NOMO-1 treated with dmso at 0.1 percent for 144 hours (cell line): Measurements from ENCODE around the gene ACAA2.
"Not testable (repeated sequence)": the region's sequence is repeated elsewhere in the genome, so short reads cannot be mapped to it uniquely, and the experiment has no call there.

ENCODE experiments used
- DNase-seq: peaks from one replicate; lab custom pipeline; 2025; ENCODE audit not compliant: unreplicated experiment; lab: John Stamatoyannopoulos, UW

ACAA2 gene

GRCh38 chr18:49813069-49813318 lies 339 bp downstream of the ACAA2 start:
- DNase-seq: no peak

DNA sequence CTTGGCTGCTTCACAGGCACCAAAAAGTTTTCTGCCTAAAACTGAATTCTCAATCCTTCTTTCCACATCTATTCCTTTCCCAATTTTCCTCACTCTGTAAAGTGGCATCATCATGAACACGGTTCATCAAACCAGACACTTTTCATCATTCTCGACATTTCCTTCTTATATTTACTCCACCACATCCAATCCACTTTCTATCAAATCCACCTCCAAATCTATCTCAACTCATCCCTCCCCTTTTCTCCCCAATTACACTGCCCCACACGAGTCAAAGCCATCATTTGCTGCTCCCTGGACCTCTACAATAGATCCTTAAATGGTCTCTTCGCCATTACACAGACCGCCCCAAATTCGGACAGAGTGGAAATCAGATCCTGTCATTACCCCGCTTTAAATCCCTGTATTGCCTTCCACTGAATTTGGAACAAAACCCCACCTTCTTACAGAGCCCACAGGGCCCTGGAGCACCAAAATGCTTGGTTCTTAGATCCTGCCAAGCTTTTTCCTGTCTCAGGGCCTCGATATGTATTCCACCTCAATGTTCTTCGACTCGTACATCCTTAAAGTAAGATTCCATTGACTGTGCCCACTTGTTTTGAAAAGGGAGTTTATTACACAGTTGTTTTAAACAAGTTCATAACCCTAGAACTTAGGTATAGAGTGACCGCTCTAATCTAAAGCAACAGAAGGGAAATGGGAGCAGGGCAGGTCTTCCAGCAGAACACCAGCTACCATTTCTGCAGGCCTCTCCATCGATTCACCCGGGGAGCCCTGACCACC lies 856 bp downstream of the ACAA2 start:
- DNase-seq: no peak

GRCh38 chr18:49811151-49811938 lies 2.0 kb downstream of the ACAA2 start:
- no peak for DNase-seq

DNA sequence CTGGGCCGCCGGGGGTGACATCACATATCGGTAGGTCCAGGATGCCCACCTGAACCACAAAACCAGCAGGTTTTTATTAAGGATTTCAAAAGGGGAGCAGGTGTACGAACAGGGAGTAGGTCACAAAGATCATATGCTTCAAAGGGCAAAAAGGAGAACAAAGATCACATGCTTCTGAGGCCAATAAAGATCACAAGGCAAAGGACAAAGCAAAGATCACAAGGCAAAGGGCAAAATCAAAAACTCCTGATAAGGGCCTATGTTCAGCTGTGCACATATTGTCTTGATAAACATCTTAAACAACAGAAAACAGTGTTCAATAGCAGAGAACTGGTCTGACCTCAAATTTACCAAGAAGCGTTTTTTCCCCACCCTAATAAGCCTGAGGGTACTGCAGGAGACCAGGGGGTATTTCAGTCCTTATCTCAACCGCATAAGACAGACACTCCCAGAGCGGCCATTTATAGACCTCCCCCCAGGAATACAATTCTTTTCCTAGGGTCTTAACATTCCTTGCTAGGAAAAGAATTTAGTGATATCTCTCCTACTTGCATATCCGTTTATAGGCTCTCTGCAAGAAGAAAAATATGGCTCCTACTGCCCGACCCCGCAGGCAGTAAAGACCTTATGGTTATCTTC lies 4.7 kb downstream of the ACAA2 start:
- DNase-seq: not testable (repeated sequence)

- no peak for DNase-seq
These were observed 9.2 kb downstream of the ACAA2 start for GRCh38 chr18:49804096-49804495.

DNA sequence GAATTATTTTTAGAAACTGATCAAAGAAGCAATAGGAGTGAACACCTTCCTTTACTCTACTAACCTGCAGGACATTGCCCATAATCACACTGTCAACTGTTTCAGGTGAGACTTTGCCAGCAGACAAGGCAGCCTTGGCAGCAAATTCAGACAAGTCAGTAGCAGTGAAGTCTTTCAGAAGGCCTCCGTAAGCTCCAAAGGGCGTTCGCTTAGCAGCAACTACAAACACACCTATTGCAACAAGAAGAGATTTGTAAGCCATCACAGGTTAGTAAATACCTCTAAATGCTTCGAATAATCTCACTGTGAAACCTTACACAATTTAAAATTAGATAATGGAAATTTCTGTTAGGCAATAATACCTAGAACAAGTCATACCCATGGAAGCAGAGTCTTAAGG lies 10.7 kb downstream of the ACAA2 start:
- no peak for DNase-seq

DNA sequence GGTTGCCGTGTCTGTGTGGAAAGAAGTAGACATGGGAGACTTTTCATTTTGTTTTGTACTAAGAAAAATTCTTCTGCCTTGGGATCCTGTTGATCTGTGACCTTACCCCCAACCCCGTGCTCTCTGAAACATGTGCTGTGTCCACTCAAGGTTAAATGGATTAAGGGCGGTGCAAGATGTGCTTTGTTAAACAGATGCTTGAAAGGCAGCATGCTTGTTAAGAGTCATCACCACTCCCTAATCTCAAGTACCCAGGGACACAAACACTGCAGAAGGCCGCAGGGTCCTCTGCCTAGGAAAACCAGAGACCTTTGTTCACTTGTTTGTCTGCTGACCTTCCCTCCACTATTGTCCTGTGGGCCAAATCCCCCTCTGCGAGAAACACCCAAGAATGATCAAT lies 12.8 kb downstream of the ACAA2 start:
- not testable (repeated sequence) for DNase-seq

- DNase-seq: not testable (repeated sequence)
These were observed 13.5 kb downstream of the ACAA2 start for GRCh38 chr18:49799806-49800205.

- DNase-seq: no peak
These were observed 15.3 kb downstream of the ACAA2 start for GRCh38 chr18:49798001-49798400.

DNA sequence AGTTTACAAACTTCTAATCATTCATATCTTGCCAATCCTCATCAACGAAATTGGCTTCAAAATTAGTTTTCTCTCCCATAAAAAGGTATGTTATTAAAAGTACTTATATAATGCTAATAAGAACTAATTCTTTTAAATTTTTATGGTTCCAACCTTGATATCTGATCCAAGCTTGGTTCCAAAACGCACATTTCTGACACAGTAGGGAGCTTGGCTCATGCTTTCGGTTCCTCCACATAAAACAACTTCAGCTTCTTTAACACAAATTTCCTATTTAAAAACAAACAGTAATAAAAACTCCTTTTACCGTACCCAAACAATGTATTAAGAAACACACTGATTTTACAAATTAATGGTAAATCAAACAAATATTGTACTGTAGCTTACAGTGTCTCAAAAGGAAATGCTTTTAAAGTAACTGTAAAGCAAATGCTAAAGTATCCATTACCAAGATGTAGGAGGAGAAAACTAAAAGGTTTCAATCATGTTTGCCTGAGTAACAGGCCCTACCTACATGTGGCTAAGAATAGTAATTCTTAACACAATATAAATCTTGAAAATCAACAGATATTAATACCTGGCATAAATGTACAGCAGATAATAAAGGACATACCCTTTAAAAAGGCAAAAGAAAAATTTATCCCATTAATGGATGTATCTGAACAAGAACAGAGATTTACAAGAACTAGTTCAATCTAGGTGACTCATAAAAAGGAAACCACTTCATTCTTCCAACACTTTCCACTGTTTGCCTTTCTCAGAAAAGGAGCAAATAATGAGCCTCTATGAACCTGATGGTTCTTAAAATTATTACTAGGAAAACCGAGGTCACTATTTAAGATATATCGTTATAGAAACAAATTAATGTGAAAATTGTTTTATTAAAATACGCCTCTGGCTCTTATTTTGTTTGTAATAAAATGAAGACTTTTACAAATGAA lies 17.5 kb downstream of the ACAA2 start:
- no peak for DNase-seq

DNA sequence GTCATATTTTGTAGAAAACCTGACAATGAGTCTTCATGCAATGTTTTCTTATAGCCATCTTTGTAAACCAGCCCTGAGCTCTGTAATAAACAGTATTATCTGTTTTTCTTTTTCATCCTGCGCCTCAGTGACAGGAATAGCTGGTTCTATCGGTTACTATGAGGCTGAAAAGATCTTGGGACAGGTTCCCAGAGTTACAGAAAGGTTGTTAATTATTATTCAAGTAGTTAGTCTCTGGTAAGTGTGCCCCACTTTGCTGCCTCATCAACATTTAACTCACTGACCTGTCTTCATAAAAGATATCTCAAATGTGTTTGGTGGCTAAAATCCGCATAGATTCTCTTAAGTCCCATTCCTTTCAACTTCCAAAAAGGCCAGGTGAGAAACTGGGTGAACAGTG lies 18.6 kb downstream of the ACAA2 start:
- DNase-seq: no peak

DNA sequence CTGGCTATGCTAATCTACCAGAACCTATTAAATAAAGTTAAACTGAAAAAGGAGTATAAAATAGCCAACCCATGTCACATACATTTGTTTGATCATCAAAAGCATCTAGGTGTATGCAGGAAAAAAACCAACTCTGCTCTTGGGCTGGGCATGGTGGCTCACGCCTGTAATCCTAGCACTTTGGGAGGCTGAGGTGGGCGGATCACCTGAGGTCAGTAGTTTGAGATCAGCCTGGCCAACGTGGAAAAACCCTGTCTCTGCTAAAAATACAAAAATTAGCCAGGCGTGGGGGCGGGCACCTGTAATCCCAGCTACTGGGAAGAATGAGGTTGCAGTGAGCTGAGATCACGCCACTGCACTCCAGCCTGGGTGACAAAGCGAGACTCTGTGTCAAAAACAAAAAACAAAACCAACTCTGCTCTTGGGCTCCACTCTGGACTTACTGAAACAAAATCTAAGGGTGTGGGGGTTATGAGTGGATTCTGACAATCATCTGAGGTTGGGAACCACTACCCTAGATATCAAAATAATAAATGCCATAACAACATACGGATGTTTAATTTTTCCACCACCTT lies 23.7 kb downstream of the ACAA2 start:
- not testable (repeated sequence) for DNase-seq

DNA sequence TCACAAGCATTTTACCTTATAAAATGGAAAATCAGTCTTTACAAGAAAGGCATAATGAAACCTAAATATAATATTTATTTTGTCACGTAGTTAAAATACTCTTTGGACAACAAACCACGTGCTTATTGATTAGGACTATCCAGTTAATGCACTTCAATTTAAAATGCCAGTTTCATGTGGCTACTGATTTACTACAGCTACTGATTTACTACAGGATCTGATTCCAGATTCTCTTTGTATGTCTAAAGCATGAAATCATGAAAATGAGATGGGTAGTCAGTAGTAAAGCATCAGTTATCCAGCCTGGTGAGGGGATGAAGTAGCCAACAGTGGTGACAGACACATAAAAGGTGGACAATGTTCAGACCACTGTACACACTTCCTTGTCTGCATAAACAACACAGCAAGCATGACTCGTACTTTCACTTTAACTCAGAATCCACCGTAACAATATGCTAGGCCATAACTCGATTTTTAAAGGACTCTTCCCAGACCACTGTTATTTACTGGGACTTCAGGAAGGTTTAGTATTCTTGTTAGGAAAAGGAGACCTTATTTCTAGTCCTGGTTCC lies 24.9 kb downstream of the ACAA2 start:
- DNase-seq: no peak

GRCh38 chr18:49786019-49786720 lies 27.2 kb downstream of the ACAA2 start:
- no peak for DNase-seq

- DNase-seq: no peak
These were observed 28.7 kb downstream of the ACAA2 start for GRCh38 chr18:49784427-49785185.

GRCh38 chr18:49783631-49784030 lies 29.7 kb downstream of the ACAA2 start:
- DNase-seq: not testable (repeated sequence)

- DNase-seq: no peak
These were observed 34.4 kb downstream of the ACAA2 start for GRCh38 chr18:49778826-49779465.

DNA sequence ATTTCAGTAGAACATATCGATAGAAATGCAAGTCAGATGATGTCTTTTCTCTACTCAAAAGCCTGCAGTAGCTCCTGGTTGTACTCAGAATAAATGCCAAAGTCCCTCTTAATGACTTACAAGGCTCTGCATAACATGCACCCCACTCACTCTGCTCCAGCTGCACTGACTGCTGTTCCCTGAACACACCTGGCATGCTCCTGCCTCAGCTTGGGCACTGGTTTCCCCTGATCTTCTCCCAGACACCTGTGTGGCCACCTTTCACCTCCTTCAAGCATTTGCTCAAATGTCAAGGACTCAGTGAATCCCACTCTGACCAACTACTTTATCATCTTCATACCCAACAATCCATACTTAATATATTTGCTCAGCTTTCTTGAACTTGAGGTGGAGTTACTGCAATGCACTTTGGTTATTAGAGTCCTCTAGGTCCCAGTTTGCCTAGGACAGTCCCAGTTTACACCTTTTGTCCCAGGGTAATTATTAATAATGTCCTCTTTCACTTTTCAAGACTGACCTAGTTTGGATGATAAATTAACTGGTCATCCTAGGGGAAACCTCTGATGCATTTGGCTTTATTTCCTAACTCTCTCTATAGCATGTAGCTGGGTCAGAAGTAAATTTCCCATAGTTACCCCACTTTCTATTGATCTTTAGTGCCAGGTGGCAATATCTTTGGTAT lies 44.1 kb downstream of the ACAA2 start:
- no peak for DNase-seq
